WTC11 (cell line): ENCODE data around the gene PRR5L. TPM values are rescaled to one million over a fixed set of nuclear protein-coding genes. Genes with fewer than 3 reads are reported as not detected.

ENCODE experiments used
- ATAC-seq: fragments of 200-7000 bp; cut with Tn5 transposase; 2 replicates; pipeline ENCODE4 v1.10.0; 2021; ENCODE audit warnings: mild to moderate bottlenecking, moderate library complexity
- CTCF ChIA-PET: fragments of 300-600 bp; sonication (Branson Sonifier 250); formaldehyde crosslinking; loops from one replicate; lab custom pipeline; 2021; ENCODE audit warnings: antibody characterized with exemption; lab: Charles Lee
- POLR2A ChIA-PET: fragments of 350-600 bp; sonication (Branson Sonifier 250); formaldehyde crosslinking; loops from one replicate; lab custom pipeline; 2021; ENCODE audit warnings: antibody characterized with exemption; lab: Charles Lee
- DNase-seq: peaks from one replicate; pipeline ENCODE4 v3.0.0; 2021; ENCODE audit warnings: low spot score
- H3K27ac Mint-ChIP-seq: 2 replicates; pipeline ENCODE4 v1.8.0; 2021; ENCODE audit warnings: mixed read lengths
- H3K27me3 Mint-ChIP-seq: 2 replicates; pipeline ENCODE4 v1.8.0; 2021; ENCODE audit warnings: low read depth, mild to moderate bottlenecking, moderate library complexity, mixed read lengths
- H3K36me3 Mint-ChIP-seq: 2 replicates; pipeline ENCODE4 v1.8.0; 2021; ENCODE audit warnings: mixed read lengths
- H3K4me1 Mint-ChIP-seq: 2 replicates; pipeline ENCODE4 v1.8.0; 2022; ENCODE audit warnings: mixed read lengths
- H3K4me3 Mint-ChIP-seq: 2 replicates; pipeline ENCODE4 v1.8.0; 2021; ENCODE audit warnings: mild to moderate bottlenecking, moderate library complexity, mixed read lengths
- H3K9me3 Mint-ChIP-seq: 2 replicates; pipeline ENCODE4 v1.8.0; 2021; ENCODE audit warnings: mixed read lengths
- ARID4B ChIP-seq: sonication (generic); formaldehyde crosslinking; IDR thresholded peaks from 2 replicates; pipeline ENCODE4 v1.8.0; 2023; ENCODE audit warnings: missing genetic modification reagents, mild to moderate bottlenecking, borderline replicate concordance
- CTCF ChIP-seq: fragments of 200-600 bp; IDR thresholded peaks from 2 replicates; pipeline ENCODE4 v1.8.0; 2022; ENCODE audit warnings: antibody characterized with exemption
- E2F4 ChIP-seq: sonication (generic); formaldehyde crosslinking; IDR thresholded peaks from 2 replicates; pipeline ENCODE4 v1.8.1; 2022; ENCODE audit warnings: low read depth, mild to moderate bottlenecking, moderate library complexity, missing genetic modification reagents, borderline replicate concordance
- EMX1 ChIP-seq: fragments of 250-450 bp; sonication (Bioruptor Pico); IDR thresholded peaks from 2 replicates; pipeline ENCODE4 v1.8.0; 2021; ENCODE audit warnings: mild to moderate bottlenecking
- ETV6 ChIP-seq: sonication (generic); formaldehyde crosslinking; IDR thresholded peaks from 2 replicates; pipeline ENCODE4 v1.8.1; 2022; ENCODE audit warnings: mild to moderate bottlenecking, missing genetic modification reagents
- NFYB ChIP-seq: sonication (generic); formaldehyde crosslinking; conservative IDR thresholded peaks from 2 replicates; pipeline ENCODE4 v1.8.0; 2022; ENCODE audit warnings: low read depth, missing genetic modification reagents
- RORB ChIP-seq: fragments of 250-450 bp; sonication (Bioruptor Pico); IDR thresholded peaks from 2 replicates; pipeline ENCODE4 v1.9.0; 2021; ENCODE audit warnings: mild to moderate bottlenecking
- TEAD4 ChIP-seq: sonication (generic); formaldehyde crosslinking; IDR thresholded peaks from 2 replicates; pipeline ENCODE4 v1.8.0; 2022; ENCODE audit warnings: mild to moderate bottlenecking, missing genetic modification reagents
- TP53 ChIP-seq: sonication (generic); formaldehyde crosslinking; IDR thresholded peaks from 2 replicates; pipeline ENCODE4 v1.8.1; 2023; ENCODE audit warnings: mild to moderate bottlenecking, missing genetic modification reagents
- ZNF138 ChIP-seq: sonication (generic); formaldehyde crosslinking; conservative IDR thresholded peaks from 2 replicates; pipeline ENCODE4 v1.8.1; 2022; ENCODE audit warnings: mild to moderate bottlenecking, moderate library complexity, missing genetic modification reagents
- ZNF263 ChIP-seq: sonication (generic); formaldehyde crosslinking; IDR thresholded peaks from 2 replicates; pipeline ENCODE4 v1.8.1; 2022; ENCODE audit warnings: low read depth, mild to moderate bottlenecking, moderate library complexity, missing genetic modification reagents
- total RNA-seq: library from RNA; stranded (reverse); gene quantifications from 3 replicates; pipeline ENCODE4 v1.2.3, GENCODE V29; 2021
- TF ChIP-seq, protein P1 (sequence below): fragments of 250-450 bp; sonication (Bioruptor Pico); conservative IDR thresholded peaks from 2 replicates; pipeline ENCODE4 v1.9.0; 2021; ENCODE audit warnings: mild to moderate bottlenecking
- TF ChIP-seq, protein P2 (sequence below): sonication (generic); formaldehyde crosslinking; IDR thresholded peaks from 2 replicates; pipeline ENCODE4 v1.8.1; 2022; ENCODE audit warnings: low read depth, missing genetic modification reagents, borderline replicate concordance
- TF ChIP-seq, protein P3 (sequence below): sonication (generic); formaldehyde crosslinking; IDR thresholded peaks from 2 replicates; pipeline ENCODE4 v1.8.1; 2023; ENCODE audit warnings: mild to moderate bottlenecking, missing genetic modification reagents

PRR5L gene
- total RNA-seq, 1 experiment from 2014 or later, result 3.9 TPM

GRCh38 chr11:36375353-36376008 is 79.4 kb downstream of the PRR5L start (continued):
- TF ChIP-seq TP53 (CRISPR knock-in tag) (no peak), ETV6 (no peak), NFYB (CRISPR knock-in tag) (no peak), EMX1 (CRISPR knock-in tag) (no peak), ZNF138 (no peak), RORB (no peak)
- TF ChIP-seq, protein P1, sequence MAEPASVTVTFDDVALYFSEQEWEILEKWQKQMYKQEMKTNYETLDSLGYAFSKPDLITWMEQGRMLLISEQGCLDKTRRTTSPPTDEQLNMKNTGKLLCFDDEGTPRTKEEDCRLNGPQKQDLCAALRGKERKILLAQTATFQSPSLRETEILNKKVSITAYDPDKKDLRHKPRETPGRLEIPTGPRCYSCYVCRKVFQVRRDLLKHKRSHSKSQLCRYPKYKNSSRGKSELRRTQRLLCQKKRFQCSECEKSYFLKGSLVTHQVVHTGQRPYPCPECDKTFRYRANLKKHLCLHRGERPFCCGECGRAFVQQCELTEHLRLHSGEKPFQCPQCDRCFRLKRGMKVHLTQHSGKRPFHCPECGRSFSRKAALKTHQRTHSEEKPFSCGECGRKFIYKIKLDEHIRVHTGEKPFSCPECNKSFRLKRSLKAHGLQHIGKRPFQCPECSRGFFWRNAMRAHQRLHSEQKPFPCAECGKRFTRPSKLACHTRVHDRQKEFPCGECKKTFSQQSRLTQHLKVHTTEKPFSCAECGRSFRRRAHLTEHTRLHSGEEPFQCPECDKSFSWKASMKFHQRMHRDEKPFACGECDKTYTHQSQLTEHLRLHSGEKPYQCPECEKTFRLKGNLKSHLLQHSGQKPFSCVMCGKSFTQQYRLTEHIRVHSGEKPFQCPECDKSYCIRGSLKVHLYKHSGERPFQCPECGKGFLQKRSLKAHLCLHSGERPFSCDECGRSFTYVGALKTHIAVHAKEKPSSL, result no peak
- TF ChIP-seq, protein P2, sequence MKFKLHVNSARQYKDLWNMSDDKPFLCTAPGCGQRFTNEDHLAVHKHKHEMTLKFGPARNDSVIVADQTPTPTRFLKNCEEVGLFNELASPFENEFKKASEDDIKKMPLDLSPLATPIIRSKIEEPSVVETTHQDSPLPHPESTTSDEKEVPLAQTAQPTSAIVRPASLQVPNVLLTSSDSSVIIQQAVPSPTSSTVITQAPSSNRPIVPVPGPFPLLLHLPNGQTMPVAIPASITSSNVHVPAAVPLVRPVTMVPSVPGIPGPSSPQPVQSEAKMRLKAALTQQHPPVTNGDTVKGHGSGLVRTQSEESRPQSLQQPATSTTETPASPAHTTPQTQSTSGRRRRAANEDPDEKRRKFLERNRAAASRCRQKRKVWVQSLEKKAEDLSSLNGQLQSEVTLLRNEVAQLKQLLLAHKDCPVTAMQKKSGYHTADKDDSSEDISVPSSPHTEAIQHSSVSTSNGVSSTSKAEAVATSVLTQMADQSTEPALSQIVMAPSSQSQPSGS (CRISPR knock-in tag), result no peak
- TF ChIP-seq, all 79 proteins: peak for 0

DNA sequence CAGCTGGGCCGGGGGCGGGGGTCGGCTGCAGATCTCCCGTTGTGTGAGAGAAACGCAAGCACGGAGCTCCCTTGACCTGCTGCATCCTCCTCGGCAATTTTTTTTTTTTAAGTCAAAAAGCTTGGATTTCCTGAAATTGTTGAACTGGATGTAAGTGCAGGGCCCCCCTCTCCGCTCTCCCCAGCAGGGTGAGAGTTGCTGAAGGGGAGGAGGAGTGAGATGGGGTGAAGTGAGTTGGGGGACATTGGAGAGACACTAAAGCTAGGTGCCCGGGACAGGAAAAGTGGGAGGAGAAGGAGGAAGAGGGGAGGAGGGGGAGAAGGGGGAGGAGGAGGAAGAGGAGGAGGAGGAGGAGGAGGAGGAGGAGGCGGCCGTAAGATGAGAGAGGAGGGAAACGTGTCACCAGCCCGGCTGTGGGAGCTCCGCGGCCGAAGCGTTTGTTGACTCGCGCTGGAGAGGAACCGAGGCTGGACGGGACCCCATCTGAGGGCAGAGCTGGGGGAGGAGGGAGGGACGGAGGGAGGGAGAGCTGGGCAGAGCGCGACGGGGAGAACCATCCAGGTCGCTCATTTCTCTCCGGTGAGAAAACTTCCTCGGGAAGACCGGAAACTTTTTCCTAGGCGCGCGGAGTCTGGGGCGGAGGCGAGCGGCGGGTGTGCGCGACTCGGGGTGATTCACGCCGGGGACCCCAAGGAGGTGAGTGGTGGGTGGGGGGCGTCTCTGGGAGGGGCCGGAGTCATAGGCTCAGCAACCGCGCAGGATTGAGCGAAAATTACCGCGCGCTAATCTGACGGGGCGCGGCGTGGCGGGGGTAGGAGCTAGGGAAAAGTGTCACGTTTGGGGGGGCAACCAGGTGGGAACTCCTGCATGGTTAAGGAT is 80.2 kb downstream of the PRR5L start:
- ChIA-PET CTCF (interaction anchor here (0.6 to 3.9 kb wide), 18 partner anchors 9 to 1098 kb away, joined by 3 to 18 read pairs (median 4); partner anchors contain the start of gene TRAF6), POLR2A (interaction anchor here (0.6 to 1.4 kb wide), 6 partner anchors 11 to 178 kb away, joined by 3 to 6 read pairs (median 4); no protein-coding TSS in a partner anchor)
- peak overlapping the region; percentile 90 for H3K4me3 Mint-ChIP-seq
- H3K9me3 Mint-ChIP-seq, result no peaks in the 10 kb centered on the region
- TF ChIP-seq, protein P2 (CRISPR knock-in tag), result no peak
- no peak for TF ChIP-seq CTCF
- TF ChIP-seq E2F4 (CRISPR knock-in tag), result no peak
- peak; percentile 97 for TF ChIP-seq ZNF263 (CRISPR knock-in tag)
- TF ChIP-seq, protein P3, sequence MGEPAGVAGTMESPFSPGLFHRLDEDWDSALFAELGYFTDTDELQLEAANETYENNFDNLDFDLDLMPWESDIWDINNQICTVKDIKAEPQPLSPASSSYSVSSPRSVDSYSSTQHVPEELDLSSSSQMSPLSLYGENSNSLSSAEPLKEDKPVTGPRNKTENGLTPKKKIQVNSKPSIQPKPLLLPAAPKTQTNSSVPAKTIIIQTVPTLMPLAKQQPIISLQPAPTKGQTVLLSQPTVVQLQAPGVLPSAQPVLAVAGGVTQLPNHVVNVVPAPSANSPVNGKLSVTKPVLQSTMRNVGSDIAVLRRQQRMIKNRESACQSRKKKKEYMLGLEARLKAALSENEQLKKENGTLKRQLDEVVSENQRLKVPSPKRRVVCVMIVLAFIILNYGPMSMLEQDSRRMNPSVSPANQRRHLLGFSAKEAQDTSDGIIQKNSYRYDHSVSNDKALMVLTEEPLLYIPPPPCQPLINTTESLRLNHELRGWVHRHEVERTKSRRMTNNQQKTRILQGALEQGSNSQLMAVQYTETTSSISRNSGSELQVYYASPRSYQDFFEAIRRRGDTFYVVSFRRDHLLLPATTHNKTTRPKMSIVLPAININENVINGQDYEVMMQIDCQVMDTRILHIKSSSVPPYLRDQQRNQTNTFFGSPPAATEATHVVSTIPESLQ (CRISPR knock-in tag), result no peak
- no peak for TF ChIP-seq ETV6
- 0 out of 2 replicates have a peak, but pooled peaks have one; percentile 20 for TF ChIP-seq ARID4B (CRISPR knock-in tag)
- no peak for TF ChIP-seq TP53 (CRISPR knock-in tag)
- no peak for TF ChIP-seq TEAD4 (CRISPR knock-in tag)
- H3K36me3 Mint-ChIP-seq, result no peaks in the 10 kb centered on the region
- ATAC-seq, result peak; percentile 65
- H3K27ac Mint-ChIP-seq, result no peak overlapping the region
- peak; percentile 52 for DNase-seq
- peaks cover 12% of the 10 kb centered on the region for H3K4me1 Mint-ChIP-seq
- peaks cover 81% of the 10 kb centered on the region for H3K27me3 Mint-ChIP-seq
